HUES6 (cell line): ENCODE data around the gene RPH3AL.

ENCODE experiments used
- H3K27ac ChIP-seq: 2 replicates; pipeline ENCODE4 v1.7.0; 2013; ENCODE audit warnings: low read depth, mild to moderate bottlenecking, low read length, inconsistent platforms
- H3K27me3 ChIP-seq: 2 replicates; pipeline ENCODE4 v1.6.1; 2013; ENCODE audit warnings: low read length; ENCODE audit not compliant: control insufficient read depth, insufficient read depth
- H3K36me3 ChIP-seq: 2 replicates; pipeline ENCODE4 v1.6.1; 2013; ENCODE audit warnings: low read length; ENCODE audit not compliant: control insufficient read depth, insufficient read depth
- H3K4me1 ChIP-seq: 2 replicates; pipeline ENCODE4 v1.6.1; 2013; ENCODE audit warnings: low read length; ENCODE audit not compliant: control insufficient read depth, insufficient read depth
- H3K4me3 ChIP-seq: 2 replicates; pipeline ENCODE4 v1.5.1; 2013; ENCODE audit warnings: low read depth, low read length
- H3K9ac ChIP-seq: one replicate; pipeline ENCODE4 v1.6.1; 2013; ENCODE audit warnings: mild to moderate bottlenecking, low read length
- H3K9me3 ChIP-seq: 2 replicates; pipeline ENCODE4 v1.6.1; 2013; ENCODE audit warnings: low read depth, low read length; ENCODE audit not compliant: control insufficient read depth, insufficient read depth

Gene RPH3AL

DNA sequence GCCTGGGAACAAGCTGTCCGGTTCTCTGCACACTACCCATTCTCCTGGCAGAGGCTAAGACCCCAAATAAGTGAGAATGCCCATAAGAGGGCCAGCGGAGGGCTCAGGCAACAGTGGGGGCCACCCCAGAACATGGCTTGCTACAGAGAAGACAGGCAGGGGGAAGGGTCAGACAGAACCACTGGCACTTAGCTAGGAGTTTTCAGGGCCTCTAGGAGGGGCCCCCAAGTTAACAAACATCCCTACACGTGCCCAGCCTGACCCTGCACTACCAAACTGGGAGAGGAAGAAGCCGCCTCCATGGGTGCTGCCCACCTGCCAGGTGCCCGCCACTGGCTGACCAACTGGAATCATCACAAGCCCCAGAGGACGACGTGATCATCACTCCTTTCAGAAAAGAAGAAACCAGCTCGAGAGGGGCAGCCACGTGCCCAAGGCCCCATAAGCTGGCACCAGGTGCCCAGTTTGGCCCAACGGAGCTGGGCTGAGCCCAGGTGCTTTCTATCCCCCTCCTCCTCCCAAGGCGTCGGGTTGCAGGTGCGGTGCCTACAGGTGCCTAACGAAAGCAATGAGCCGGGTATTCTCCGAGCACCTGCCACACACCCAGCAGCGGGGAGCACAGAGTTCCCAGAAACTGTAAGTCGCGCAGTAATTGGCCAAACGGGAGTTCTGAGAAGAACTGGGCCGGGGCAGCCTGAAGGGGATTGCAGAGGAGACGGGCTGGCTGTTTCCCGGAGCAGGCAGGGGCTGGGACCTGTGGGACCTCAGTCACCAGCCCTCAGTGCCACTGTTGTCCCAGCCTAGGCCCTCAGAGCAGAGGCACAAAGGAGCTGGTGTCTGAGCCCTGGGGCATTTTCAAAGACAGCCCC, 13.2 kb downstream of the RPH3AL start:
- Histone ChIP-seq H3K9ac (no peak overlapping the region), H3K4me1 (peaks cover 21% of the 10 kb centered on the region), H3K4me3 (no peak overlapping the region), H3K36me3 (no peaks in the 10 kb centered on the region), H3K27ac (no peak overlapping the region), H3K9me3 (peaks cover 7% of the 10 kb centered on the region; the same call in 1 of the 2 replicates), H3K27me3 (peaks cover 14% of the 10 kb centered on the region; the same call in 1 of the 2 replicates)

DNA sequence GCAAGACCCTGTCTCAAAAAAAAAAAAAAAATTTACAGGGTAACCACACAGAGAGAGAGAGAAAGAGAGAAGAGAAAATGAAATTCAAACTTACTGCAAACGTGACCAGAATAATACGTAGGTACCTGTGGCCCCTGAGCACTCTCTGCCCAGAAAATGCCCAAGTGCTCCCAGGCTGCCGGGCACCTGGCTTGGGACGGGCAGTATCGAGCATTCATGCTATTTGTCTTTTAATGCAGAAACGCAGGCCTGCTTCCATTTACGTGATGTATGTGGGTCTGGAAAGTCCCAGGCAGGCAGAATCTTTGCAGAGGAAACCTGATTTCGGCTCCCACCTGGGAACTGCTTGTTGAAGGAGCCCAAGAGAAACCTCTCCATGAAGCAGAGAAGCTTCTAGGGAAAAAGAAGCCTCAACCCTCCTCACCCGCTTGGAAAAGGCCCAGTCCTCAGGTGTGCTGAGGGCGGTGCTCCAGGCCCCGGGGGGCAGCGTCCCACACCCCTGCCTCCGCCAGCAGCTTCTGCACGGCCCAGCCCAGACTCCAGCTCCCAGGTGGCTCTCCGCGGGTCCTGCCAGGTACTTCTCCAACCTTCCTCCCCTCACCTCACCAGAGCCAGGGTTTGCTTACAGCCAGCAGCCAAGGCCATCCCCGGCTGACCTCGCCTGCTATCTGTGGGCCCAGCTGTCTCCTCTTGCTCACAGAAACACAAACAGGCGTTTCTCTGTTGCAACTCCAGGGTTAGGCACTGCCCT, 14.0 kb downstream of the RPH3AL start:
- H3K4me1 ChIP-seq, result peaks cover 28% of the 10 kb centered on the region
- H3K9me3 ChIP-seq, result no peaks in the 10 kb centered on the region
- H3K4me3 ChIP-seq, result no peak overlapping the region
- H3K27ac ChIP-seq, result no peak overlapping the region
- H3K27me3 ChIP-seq, result peaks cover 14% of the 10 kb centered on the region; the same call in 1 of the 2 replicates
- no peak overlapping the region for H3K9ac ChIP-seq
- no peaks in the 10 kb centered on the region for H3K36me3 ChIP-seq

DNA sequence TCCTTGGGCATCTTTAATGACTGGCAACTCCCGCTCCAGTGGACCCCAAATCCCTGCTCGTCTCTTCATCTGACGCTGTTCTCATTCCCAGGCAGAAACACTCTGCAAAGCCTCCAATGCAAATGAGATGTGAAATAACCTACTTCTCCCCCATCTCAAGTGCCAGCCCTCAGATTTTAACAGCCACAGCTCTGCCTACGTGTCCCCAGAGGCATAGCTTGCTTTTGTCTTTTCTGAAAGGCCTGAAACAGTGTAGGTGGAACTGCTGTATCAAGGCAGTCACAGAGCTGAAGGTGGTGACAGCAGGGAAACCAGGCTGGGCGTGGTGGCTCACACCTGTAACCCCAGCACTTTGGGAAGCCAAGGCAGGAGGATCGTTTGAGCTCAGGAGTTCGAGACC, 14.7 kb downstream of the RPH3AL start:
- peaks cover 36% of the 10 kb centered on the region for H3K4me1 ChIP-seq
- H3K9ac ChIP-seq, result no peak overlapping the region

DNA sequence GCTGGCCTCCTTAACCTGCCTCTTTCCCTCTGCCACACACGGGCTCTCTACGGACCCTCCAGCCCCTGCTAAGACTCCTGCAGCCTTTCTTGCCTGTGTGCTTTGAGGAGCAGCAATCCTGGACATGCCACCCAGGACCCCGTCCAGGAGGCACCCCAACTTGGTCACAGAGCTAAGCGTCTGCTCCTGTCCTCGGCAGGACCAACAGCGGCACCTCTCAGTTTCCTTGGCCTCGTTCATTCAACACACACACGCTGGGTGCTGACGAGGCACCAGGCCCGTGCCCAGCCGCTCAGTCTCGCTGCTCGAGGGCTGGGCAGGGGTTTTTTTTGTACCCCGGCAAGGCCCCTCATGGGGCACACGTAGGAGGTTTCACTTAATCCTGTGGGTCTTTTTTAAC, 15.2 kb downstream of the RPH3AL start:
- Histone ChIP-seq H3K27me3 (peaks cover 14% of the 10 kb centered on the region; the same call in 1 of the 2 replicates), H3K36me3 (no peaks in the 10 kb centered on the region), H3K9me3 (no peaks in the 10 kb centered on the region), H3K4me3 (no peak overlapping the region), H3K4me1 (peaks cover 40% of the 10 kb centered on the region), H3K27ac (no peak overlapping the region), H3K9ac (no peak overlapping the region)

More for the DNA sequence above, 14.7 kb downstream of the RPH3AL start:
- no peaks in the 10 kb centered on the region for H3K9me3 ChIP-seq
- no peak overlapping the region for H3K4me3 ChIP-seq
- no peak overlapping the region for H3K27ac ChIP-seq
- peaks cover 14% of the 10 kb centered on the region; the same call in 1 of the 2 replicates for H3K27me3 ChIP-seq
- no peaks in the 10 kb centered on the region for H3K36me3 ChIP-seq

DNA sequence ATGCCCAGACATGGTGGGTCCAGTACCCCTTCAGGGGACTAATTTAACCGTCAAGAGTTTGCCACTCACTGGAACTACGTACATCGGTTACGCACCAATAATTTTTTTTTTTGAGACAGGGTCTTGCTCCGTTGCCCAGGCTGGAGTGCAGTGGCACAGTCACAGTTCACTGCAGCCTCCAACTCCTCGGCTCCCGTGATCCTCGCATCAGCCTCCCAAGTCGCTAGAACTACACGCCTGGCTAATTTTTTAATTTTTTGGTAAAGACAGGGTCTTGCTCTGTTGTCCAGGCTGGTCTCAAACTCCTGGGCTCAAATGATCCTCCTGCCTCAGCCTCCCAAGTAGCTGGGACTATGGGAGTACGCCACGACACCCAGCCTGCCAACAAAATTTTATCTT, 15.6 kb downstream of the RPH3AL start:
- H3K4me3 ChIP-seq, result no peak overlapping the region
- H3K27ac ChIP-seq, result no peak overlapping the region
- no peaks in the 10 kb centered on the region for H3K36me3 ChIP-seq
- no peaks in the 10 kb centered on the region for H3K9me3 ChIP-seq
- peaks cover 16% of the 10 kb centered on the region; the same call in 1 of the 2 replicates for H3K27me3 ChIP-seq
- H3K9ac ChIP-seq, result no peak overlapping the region
- H3K4me1 ChIP-seq, result peaks cover 44% of the 10 kb centered on the region

DNA sequence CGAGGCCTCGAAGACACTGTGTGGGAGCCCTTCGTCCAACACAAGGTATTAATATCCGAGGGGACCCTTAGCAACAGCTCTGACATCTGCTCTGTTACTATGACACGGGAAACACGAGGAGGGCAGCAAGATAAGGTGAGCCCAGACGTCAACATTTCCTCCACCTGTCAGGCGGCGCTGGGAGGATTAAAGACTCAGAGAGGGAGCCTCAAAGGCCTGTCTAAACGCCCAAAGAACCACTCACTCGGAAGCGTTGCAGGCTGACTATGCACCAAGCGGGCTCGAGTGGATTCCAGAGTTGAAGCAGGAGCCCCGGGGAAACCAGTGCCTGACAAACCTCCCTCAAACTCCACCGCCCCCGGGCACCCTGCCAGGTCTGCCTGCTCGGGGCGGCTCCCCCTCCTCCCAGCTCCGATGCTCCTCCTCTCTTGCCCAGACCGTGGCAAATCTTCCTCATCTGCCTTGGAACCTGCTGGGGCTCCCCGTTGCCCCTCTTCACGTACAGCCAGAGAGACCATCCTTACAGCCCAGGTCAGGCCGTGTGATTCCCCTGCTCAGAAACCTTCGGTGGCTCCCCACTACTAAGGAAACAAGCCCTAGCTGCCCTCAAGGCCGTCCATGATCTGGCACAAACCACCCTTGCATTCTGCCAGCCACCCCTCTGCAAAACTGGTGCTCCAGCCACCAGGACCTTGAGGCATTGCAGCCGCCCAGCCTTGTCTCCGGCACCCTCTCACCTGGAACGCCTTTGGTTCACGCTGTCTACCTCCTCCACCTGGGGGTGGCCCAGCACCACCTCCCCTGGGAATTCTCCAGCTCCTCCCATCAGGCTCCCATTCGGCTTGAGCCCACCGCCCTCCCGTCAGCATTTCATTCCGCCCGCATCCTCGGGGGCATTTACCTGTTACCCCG, 16.2 kb downstream of the RPH3AL start:
- H3K9me3 ChIP-seq, result no peaks in the 10 kb centered on the region
- H3K27me3 ChIP-seq, result peaks cover 20% of the 10 kb centered on the region; the same call in 1 of the 2 replicates
- no peak overlapping the region for H3K4me3 ChIP-seq
- no peak overlapping the region for H3K27ac ChIP-seq
- H3K9ac ChIP-seq, result peak overlapping the region; percentile 23
- H3K36me3 ChIP-seq, result no peaks in the 10 kb centered on the region
- peaks cover 47% of the 10 kb centered on the region for H3K4me1 ChIP-seq

DNA sequence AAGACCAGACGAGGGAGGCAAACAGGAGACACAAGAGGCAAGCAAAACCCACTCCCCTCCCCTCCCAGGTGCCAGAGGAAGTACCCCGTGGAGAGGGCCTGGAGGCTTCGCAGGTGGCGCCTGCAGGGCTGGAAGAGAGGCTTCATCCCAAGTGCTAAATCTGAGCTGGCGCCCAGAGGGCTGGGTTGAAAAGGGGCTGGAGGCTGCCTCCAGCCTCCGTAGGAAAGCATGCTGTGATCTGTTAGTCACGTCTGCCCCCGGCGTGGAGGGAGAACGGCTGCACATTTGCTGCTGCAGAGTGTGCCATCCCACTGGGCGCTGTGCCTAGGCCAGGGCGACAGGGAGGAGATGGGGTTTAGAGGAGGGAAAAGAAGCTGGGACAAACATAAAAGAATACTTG, 16.9 kb downstream of the RPH3AL start:
- H3K4me1 ChIP-seq, result peaks cover 50% of the 10 kb centered on the region
- no peak overlapping the region for H3K27ac ChIP-seq
- H3K9me3 ChIP-seq, result no peaks in the 10 kb centered on the region
- peak overlapping the region; percentile 23 for H3K9ac ChIP-seq
- no peaks in the 10 kb centered on the region for H3K36me3 ChIP-seq
- H3K27me3 ChIP-seq, result peaks cover 17% of the 10 kb centered on the region; the same call in 1 of the 2 replicates
- no peak overlapping the region for H3K4me3 ChIP-seq

DNA sequence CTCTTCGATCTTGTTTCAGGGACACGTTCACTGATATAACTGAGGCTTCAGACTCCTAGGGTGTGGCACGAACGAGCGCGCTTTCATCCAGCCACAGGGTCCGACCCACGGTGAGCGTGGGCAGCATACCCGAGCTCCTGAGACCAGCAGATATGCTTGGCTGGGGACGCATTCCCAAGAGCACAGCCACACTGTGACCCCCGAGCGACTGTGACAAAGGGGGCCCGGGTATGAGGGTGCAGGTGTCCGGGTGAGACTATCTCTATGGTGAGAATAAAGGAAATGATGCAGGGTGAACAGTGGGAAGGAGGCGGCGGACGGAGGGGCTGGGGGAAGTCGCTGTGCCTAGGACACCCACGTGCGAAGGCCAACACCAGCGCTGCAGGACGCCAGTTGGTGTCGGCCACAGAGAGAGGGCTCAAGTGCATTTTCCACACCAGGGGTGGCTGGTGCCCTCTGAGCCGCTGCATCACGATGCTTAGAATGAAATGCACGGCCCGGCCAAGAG, 17.6 kb downstream of the RPH3AL start:
- no peaks in the 10 kb centered on the region for H3K9me3 ChIP-seq
- no peak overlapping the region for H3K27ac ChIP-seq
- peaks cover 17% of the 10 kb centered on the region; the same call in 1 of the 2 replicates for H3K27me3 ChIP-seq
- H3K4me3 ChIP-seq, result no peak overlapping the region
- no peak overlapping the region for H3K9ac ChIP-seq
- peaks cover 50% of the 10 kb centered on the region for H3K4me1 ChIP-seq
- H3K36me3 ChIP-seq, result no peaks in the 10 kb centered on the region

DNA sequence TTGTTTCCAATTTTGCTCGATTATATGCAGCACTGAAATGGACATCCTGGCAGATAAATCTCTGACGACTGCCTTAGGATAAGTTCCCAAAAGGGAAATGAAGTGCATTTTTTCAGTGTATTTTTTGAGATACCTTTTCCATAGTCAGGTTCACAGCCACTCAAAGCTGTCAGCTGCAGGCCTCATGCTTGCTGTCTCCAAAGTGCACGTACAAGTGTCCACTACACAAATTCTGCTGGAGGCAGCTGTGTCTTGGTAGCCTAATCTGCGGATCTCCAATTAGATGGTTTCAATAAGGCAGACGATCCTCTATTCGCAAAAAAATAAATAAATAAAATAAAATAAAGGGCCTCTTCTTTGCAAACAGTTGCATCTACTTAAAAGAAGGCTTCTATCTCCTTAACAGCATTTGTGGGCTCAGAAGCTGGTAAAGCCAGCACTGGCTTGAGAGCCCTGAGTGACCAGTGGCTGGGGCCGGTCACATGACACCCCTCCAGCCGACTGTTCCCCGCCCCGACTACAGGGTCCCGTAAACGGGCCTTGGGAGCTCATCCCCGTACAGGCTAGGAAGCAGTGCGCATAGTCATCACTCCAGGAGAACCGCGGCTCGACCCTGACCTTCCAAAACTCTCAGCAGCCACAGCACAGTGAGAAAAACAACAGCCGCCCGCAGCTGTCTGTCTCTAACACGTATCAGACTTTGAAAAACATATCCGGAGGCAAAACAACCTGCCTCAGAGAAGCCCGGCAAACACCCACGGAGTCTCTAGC, 18.8 kb downstream of the RPH3AL start:
- Histone ChIP-seq H3K36me3 (no peaks in the 10 kb centered on the region), H3K9me3 (no peaks in the 10 kb centered on the region), H3K4me3 (no peak overlapping the region), H3K27me3 (peaks cover 17% of the 10 kb centered on the region; the same call in 1 of the 2 replicates), H3K9ac (no peak overlapping the region), H3K27ac (no peak overlapping the region), H3K4me1 (peaks cover 50% of the 10 kb centered on the region)
